GM21367 (cell line): Measurements from ENCODE around the gene GFPT2.

Experiments
- ATAC-seq: cut with Tn5 transposase; IDR thresholded peaks from one replicate; pipeline ENCODE4 v1.9.1; 2021; ENCODE audit not compliant: unreplicated experiment

The GFPT2 gene

DNA sequence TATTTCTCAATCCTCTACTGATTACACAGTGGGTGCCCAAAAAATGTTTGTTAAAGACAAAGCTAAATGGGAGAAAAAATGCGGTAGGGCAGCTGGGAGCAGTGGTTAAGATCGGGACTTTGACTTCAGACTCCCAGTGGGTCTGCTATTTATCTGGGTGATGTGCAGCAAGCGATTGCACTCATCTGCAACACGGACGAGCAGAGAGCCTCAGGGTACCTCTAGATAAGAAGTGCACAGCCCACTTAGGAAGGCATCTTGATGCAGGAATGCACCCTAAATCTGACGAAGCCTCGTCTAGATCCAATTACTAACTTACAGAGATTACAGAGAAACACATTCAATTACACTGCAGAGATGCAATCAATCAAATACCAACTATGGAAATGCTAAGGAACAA, 65.3 kb downstream of the GFPT2 start:
- no peak for ATAC-seq

DNA sequence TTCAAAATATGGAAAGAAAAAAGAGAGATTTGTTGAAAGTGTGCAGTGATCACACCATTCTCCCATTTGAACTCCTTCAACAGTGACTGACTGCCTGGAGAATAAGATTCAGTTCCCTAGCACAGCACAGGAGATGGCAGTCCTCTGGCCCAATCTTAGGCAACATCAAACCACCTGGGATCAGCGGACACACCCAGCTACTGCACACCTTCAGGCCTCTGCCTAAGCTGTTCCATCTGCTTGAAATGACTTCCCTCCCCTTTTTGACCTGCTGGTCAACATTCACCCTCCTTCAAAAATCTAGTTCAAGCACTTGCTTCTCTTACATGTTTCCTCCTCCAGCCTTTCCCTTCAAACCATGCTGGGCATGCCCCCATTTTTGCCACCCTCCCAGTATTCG, 65.7 kb downstream of the GFPT2 start:
- no peak for ATAC-seq

GRCh38 chr5:180284149-180284548, 69.0 kb downstream of the GFPT2 start:
- ATAC-seq: no peak

GRCh38 chr5:180283026-180283615, 70.0 kb downstream of the GFPT2 start:
- no peak for ATAC-seq

GRCh38 chr5:180282281-180282680, 70.9 kb downstream of the GFPT2 start:
- no peak for ATAC-seq

DNA sequence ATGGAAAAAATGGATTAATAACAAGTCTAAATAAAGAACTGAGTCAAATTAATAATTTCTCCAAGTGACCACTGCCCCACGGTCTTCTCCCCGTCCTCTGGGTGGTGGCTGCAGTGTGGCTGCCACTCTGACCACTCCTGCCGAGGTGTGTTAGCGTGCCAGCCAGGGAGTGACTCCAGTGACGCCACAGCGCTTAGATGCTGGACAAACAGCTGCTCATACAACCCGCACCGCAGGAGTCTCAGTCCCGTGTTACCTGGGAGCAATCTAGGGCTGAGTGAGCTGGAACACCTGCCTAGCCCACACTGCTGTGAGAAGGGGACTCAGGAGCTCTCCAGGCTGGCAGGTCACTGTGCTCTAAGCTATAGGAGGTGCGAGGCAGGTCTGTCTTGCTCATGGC, 71.4 kb downstream of the GFPT2 start:
- no peak for ATAC-seq

DNA sequence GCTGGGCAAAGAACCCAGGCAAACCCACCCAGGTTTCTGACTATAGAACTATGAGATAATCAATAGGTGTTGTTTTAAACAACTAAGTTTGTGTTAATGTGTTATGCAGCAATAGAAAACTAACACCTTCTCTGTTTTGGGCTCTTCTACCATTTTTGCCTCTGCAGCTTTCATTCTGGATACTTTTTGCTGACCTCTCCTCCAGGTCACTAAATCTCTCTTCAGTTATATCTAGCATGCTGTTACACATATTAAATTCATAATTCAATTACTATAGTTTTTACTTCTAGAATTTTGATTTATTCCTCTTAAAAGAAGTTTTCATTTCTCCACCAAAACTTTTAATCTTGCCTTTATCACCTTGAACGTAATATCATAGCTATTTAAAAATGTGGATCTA, 78.4 kb downstream of the GFPT2 start:
- ATAC-seq: no peak

DNA sequence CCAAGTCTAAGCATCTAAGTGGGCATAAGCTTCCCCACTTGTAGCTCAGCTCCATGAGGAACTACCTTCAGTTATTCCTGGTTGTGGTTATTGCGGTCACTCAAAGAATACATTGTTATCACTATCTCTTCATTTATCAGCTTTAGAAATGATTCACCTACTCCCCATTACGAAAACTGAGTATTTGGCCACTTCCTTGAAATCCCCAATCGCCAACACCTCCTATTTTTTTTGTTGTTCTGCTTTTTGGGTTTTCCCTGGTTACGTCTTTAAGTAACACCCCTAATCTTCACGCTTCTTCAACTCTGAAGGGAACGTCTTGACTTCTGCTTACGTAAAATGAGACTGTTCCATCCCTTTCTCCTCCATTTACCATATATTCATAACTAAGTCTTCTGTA, 81.9 kb downstream of the GFPT2 start:
- no peak for ATAC-seq

DNA sequence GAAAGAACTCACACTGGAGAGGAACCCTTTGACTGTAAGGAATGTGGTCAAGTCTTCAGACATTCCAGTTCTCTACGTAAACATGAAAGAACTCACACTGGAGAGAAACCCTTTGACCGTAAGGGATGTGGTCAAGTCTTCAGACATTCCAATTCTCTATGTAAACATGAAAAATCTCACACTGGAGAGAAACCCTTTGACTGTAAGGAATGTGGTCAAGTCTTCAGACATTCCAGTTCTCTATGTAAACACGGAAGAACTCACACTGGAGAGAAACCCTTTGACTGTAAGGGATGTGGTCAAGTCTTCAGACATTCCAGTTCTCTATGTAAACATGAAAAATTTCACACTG, 93.9 kb downstream of the GFPT2 start:
- no peak for ATAC-seq

DNA sequence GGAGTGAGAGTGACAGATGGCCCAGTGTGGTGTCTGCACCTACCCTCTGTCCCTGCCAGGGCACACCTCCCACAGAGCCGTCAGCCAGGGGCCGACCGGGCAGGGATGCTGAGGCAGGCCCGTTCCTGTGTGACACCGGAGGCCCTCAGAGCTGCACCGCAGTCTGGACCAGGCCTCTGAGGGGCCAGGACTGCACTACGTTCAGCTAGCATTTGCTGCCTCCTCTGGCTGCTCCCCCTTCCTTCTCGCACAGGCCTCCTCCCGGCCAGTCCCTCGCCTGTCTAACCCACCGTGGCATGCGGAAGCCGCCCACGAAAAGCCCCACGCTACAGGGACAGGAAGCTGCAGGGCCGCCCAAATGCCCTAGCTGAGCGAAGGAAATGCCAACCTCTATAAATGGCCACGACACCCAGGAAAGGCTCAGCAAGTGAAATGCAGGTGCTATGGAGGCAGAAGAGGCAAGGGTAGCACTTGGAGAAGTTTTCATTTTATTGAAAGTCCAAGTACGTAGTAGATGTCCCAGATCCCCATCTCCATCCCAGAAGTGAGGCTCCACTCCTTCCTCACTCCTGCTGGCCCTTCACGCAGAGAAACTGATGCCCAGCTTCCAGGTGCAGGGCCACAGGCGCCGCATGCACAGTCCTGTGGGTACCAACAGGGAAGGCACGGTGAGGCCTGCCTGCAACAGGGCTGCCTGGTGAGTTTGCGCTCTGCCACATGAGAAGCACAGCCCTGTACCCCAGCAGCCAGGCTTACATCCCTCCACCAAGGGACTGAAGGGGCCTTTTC, 99.9 kb downstream of the GFPT2 start:
- no peak for ATAC-seq

DNA sequence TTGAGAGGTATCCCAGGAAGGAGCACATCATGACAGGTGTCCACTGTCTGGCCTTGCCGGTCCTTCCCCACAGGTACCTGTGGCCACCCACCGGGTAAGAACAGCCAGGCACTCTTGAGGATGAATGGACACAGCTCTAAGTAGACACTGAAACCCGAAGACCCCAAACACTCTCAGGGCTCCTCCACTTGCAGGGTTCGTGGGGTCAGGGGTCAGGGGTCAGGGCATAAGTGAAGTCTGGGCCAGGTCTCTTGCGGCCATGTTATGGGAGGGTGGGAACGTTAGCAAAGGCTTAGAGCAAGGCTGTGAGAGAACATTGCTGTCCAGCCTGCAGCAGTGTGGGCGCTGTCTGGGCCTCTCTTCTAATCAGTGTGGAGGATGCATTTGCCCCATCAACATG, 101.2 kb downstream of the GFPT2 start:
- no peak for ATAC-seq

- ATAC-seq: no peak
Measured at GRCh38 chr5:180251141-180251540, 102.0 kb downstream of the GFPT2 start.
